ENCODE measurements around the gene IFT74. TPM values are rescaled to one million over a fixed set of nuclear protein-coding genes. Genes with fewer than 3 reads are reported as not detected.

IFT74 gene
- total and polyA plus RNA-seq, 9 of the 15 experiments (the other 6 are each of a cell fraction or from before 2014, with no cell fraction given): 6.1 to 13.2 (median 9.3) TPM

- Histone ChIP-seq H3K9me3 (replicated peaks; ENCODE audit: control insufficient read depth, insufficient read depth, low read depth, low read length) (no peaks in the 10 kb centered on the region), H3K27ac (ENCODE audit: extremely low read depth, low read depth, low read length) (peak overlapping the region; percentile 96), H4K20me1 (replicated peaks; ENCODE audit: control insufficient read depth, insufficient read depth, low read length) (no peaks in the 10 kb centered on the region), H3K4me3 (peak overlapping the region; percentile 71), H3K79me2 (ENCODE audit: control insufficient read depth, insufficient read depth, low read length) (peaks cover 42% of the 10 kb centered on the region), H3K9ac (ENCODE audit: insufficient read depth in 1 of 2, low read depth in 2 of 2, low read length in 2 of 2) (peak overlapping the region in 1 of 2 experiments; percentile 85; a peak in 2 of 4 replicates), H3K36me3 (ENCODE audit: control insufficient read depth, insufficient read depth, low read length) (0 out of 3 replicates have a peak, but pooled peaks cover 5% of the 10 kb centered on the region), H3K4me2 (ENCODE audit: insufficient read depth, low read length) (peak overlapping the region; percentile 69), H2AFZ (ENCODE audit: low read depth, low read length) (peak overlapping the region; percentile 91), H3K27me3 (ENCODE audit: control insufficient read depth in 2 of 2, insufficient read depth in 2 of 2, low read length in 2 of 2) (no peaks in the 10 kb centered on the region), H3K4me1 (replicated peaks in 1 of 2; ENCODE audit: control insufficient read depth in 2 of 2, insufficient read depth in 2 of 2, low read length in 2 of 2) (no peaks in the 10 kb centered on the region; a peak in 3 of 5 replicates), H3K9me1 (ENCODE audit: control insufficient read depth, insufficient read depth, low read length) (no peaks in the 10 kb centered on the region)
- in situ Hi-C loops (cut with MboI) (no loop called here), intact Hi-C loops (cut with micrococcal nuclease) (no loop called here)
- no peak for ATAC-seq
- DNase-seq (ENCODE audit: extremely low read depth in 1 of 4, low spot score in 3 of 4): no peak
- TSS peak; percentile 89 for BruUV-seq (replicated peaks)
- no peak for FAIRE-seq
- ChIA-PET POLR2A (interaction anchor here (1.3 kb wide), 1 partner anchor 8 kb away, joined by 6 read pairs; the partner anchor contains the start of gene IFT74), CTCF (ENCODE audit: low intra/inter-chr PET ratio) (no interaction called here)
- WGBS (ENCODE audit: insufficient coverage, low coverage, missing lambda C conversion rate): 0% methylated on average over 4 of the region's 9 CpGs
- TF ChIP-seq KDM5B (IDR thresholded peaks at IDR 0.05; ENCODE audit: insufficient replicate concordance, low read depth, low read length) (no peak), ZBTB5 (IDR thresholded peaks at IDR 0.05) (no peak), CEBPG (CRISPR knock-in tag; IDR thresholded peaks at IDR 0.05) (no peak), CEBPG (tag; conservative IDR thresholded peaks at IDR 0.05 in 1 of 2, IDR thresholded peaks at IDR 0.05 in 1 of 2) (no peak), TRIM25 (IDR thresholded peaks at IDR 0.05; ENCODE audit: borderline replicate concordance) (no peak), KDM4B (IDR thresholded peaks at IDR 0.05; ENCODE audit: borderline replicate concordance in 2 of 2, low read depth in 1 of 2) (no peak), CTCF (IDR thresholded peaks at IDR 0.05 in 2 of 3, conservative IDR thresholded peaks at IDR 0.05 in 1 of 3; ENCODE audit: insufficient read depth in 2 of 3, low read depth in 1 of 3, low read length in 3 of 3) (no peak), ZNF311 (CRISPR knock-in tag; IDR thresholded peaks at IDR 0.05) (no peak), DIDO1 (tag; IDR thresholded peaks at IDR 0.05; ENCODE audit: low read depth) (no peak), ATF6 (CRISPR knock-in tag; IDR thresholded peaks at IDR 0.05) (no peak)
These were observed 8.5 kb upstream of the IFT74 start for GRCh38 chr9:26947736-26948135.
